Left forelimb (tissue), 1 donor: ENCODE data around the gene ERFE.

Experiments used
- DNase-seq: peaks from one replicate; pipeline ENCODE4 v3.0.0-alpha.2; 2018; ENCODE audit warnings: low spot score

The ERFE gene

GRCh38 chr2:238155761-238156694 is 2.7 kb upstream of the ERFE start:
- no peak for DNase-seq

DNA sequence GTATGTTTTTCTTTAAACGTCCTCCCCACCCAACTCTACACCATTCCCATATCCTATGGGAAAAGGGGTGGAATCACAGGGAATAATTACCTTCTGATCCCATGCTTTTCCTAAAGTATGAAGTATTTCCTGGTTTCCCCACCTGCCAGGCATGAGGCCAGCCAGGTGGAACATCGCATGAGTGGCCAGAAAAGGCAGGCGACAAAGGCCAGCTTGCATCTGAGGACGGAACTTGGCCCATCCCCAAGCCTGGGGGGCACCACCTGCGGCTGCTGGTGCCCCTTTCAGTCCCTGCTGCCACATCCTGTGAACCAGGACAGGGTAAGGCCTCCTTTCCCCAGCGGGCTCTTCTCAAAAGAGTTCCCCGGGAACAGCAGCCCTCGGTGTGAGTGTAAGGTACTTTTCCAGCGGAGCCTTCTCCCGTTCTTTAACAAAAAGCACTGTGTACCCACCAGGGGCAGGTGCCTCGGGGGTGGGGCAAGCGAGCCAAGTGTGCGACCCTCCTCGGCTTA is 1.2 kb upstream of the ERFE start:
- no peak for DNase-seq

- no peak for DNase-seq
Measured at GRCh38 chr2:238158018-238158508, 707 bp upstream of the ERFE start.

DNA sequence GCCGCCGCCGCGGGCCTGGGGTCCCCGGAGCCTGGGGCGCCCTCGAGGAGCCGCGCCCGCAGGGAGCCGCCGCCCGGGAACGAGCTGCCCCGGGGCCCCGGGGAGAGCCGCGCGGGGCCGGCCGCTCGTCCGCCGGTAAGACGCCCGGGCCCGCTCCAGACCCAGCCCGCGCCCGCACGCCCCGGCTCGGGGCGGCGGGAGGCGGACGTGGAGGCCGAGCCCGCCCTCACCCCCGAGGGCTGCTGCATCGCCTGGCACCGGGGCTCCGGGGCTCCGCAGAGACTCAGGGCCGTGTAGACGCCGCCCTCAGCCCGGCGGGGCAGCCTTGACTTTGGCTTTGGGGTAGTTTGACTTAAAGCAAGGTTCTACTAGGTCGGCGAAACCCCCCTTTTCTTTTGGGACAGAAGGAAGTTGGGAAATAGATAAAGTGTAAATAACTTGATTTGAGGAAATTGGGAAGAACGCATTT is 335 bp downstream of the ERFE start:
- DNase-seq = no peak

- DNase-seq = no peak
Measured at GRCh38 chr2:238159661-238160205, 963 bp downstream of the ERFE start.

DNA sequence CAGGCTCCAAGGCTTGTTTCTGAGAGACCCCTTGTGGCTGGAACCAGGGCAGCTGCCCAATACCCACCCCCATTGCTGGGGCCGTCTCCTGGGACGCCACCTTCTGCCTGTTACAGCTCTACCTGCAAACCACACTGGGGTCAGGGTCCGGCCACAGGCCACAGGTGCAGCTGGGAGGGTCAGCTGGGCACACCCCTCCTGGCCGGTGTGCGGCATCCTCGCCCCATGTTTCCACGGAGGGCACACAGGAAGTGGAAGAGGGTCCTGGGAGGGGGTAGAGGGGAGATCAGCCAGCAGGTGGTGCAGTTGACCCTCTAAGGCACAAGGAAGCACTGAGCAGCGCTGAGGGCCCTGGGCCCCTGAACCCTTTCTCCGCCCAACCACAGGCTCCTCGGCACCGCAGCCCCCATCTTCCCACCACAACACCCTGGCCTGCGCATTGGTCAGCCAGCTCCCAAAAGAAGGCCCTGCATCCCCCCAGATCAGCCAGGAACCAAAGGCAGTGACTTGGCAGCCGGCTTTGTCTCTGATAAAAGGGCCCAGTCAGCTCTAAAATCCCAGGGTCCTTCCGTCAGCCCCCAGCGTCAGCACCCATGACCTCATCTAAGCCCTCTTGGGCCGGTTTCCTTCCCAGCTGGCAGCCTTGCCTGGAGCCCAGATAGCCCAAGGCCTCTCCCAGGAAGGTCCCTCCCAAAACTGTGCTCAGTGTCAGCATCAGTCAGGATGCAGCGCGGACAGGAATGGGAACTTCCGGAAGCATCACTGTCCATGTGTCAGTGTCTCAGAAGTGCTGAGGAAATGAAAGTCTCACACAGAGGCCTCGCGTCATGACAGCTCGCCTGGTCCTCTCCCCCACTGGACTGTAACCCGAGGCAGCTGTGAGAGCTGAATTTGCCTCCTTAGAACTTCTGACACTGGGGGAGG is 1.7 kb downstream of the ERFE start:
- no peak for DNase-seq

DNA sequence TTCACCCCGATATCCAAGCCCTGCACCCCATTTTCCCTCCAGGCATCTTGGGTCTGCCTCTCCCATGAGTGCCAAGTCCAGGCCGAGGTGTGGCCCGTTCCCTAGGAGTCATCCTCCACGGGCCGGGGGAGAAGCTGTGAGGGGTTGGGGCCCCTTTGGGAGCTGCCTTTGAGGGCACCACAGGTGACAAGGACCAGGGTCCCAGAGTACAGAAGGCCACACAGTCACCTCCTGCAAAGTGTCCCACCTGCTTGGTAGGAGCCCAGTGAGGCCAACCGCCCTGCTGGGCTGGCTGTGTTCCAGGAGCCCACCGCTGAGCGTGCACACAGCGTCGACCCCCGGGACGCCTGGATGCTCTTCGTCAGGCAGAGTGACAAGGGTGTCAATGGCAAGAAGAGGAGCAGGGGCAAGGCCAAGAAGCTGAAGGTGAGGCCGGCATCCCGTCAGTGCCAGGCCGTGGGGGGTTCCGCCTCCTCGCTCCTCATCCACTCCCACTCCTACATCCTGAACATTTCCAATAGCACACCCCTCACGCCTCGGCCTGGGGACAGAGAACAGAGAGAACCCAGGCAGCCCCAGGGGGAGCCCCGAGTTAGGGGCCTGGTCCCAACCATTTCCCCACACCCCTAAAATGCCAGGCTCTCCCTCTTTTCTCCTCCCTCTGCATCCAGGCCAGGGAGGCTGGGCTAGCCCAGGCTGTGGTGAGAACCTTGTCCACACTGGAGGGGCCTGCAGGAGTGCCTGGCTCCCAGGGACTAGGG is 2.7 kb downstream of the ERFE start:
- no peak for DNase-seq

DNA sequence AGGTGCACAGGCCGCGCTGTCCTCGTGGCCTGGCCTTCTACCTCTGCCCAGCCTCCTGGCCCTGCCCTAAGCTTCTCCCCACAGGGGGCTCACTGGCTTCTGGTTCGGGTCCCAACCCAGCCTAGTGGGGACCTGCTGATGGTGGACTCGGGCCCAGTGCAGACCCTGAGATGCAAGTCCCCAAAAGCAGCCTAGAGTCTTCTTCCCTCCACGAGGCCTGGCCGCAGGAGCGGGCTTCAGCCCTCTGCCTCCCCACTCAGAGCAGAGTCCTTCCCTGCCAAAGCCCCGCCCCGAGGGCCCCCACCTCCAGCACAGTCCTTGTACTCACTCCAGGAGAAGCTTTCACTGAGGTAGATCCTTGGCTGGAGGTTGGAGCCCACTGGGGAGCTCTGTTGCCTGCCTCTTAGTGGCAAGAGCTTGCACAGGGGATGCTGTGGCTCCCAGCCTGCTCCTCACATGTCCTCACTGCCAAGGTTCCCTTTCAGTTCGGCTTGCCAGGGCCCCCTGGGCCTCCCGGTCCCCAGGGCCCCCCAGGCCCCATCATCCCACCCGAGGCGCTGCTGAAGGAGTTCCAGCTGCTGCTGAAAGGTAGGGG is 3.6 kb downstream of the ERFE start:
- no peak for DNase-seq

DNA sequence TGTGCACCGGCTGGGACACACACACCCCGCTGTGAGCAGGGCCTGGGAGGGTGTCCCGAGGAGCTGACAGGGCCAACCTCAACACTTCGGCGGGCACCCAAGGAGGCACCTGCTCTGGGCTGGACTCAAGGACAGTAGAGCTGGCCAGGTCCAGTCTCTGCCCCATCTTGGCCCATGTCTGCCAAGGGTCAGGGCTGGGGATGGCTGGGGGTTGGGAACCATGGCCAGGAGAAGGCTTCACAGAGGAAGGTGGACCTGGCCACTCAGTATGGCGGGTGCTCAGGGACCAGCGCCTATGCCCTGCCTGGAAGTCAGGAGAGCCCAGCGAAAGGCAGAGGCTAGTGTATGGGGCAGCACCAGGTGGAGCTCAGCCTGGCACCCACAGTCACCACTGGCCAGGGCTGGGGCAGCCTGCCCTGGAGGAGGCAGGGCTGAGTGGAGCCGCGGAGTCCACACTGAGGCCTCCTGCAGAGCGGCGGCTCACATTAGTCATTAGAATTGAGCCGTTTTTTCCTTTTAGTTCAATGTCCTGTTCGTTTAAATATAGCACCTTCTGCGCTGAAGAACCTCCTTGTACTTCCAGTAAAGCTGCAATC is 4.2 kb downstream of the ERFE start:
- no peak for DNase-seq

DNA sequence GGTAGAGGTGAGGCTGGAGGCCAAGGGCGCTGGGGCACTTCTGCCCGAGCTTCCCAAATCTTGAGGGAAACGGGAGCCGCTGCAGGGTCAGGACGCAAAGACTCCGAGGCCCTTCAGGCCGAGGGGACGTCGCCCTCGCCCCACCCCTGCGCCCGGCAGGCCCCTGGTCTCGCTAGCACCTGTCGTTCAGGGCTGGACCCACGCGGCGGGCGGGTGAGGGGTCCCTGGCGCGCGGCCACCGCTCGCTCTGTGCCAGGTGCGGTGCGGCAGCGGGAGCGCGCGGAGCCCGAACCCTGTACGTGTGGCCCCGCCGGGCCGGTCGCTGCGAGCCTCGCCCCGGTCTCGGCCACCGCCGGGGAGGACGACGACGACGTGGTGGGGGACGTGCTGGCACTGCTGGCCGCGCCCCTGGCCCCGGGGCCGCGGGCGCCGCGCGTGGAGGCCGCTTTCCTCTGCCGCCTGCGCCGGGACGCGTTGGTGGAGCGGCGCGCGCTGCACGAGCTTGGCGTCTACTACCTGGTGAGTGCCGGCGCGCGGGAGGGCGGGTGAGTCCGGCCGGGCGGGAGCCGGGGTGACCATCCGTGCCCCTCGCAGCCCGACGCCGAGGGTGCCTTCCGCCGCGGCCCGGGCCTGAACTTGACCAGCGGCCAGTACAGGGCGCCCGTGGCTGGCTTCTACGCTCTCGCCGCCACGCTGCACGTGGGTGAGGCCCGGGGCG is 4.9 kb downstream of the ERFE start:
- no peak for DNase-seq

DNA sequence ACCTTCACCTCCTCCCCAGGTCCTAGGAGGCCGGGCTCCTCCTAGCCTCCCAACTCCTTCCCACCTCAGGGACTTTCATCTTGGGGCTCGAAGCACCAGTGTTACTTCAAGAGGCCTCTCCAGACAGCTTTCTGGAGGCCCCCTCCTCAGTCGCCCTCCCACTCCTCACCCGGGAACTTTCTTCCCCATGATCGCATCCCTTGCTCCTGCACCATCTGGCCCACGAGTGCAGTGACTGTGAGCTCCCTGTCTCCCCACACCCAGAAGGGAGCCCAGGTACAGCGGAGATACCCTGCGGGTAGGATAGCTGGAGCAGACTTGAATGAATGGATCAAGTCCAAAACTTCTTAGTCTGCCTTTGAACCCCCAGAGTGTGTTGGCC is 6.1 kb downstream of the ERFE start:
- no peak for DNase-seq

DNA sequence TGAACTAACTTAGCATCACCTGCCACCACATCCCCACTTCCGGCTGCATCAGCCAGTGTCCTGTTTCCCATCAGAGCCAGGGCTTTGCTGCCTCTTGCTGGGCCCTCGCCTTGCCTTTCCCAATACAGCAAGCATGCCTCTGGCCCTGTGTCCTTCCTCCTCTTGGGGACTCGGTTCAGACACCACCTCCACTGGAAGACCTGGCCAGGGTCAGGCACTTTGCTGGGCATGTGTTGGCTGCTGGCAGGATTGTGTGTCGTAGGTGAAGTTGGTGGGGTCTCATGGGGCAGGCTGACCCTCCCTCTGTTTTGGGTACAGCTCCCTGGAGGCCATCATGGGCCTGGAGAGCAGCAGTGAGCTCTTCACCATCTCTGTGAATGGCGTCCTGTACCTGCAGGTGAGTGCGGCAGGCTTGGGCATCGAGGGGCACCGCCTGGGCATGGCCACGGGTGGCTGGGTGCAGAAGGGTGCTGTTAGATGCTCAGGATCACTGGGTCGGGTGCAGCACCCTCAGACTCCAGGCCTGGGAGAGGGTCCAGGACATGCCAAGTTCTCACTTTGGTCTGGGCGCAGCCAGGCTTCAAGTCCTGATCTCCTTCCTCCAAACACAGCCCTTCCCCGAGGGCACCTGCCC is 6.6 kb downstream of the ERFE start:
- no peak for DNase-seq

DNA sequence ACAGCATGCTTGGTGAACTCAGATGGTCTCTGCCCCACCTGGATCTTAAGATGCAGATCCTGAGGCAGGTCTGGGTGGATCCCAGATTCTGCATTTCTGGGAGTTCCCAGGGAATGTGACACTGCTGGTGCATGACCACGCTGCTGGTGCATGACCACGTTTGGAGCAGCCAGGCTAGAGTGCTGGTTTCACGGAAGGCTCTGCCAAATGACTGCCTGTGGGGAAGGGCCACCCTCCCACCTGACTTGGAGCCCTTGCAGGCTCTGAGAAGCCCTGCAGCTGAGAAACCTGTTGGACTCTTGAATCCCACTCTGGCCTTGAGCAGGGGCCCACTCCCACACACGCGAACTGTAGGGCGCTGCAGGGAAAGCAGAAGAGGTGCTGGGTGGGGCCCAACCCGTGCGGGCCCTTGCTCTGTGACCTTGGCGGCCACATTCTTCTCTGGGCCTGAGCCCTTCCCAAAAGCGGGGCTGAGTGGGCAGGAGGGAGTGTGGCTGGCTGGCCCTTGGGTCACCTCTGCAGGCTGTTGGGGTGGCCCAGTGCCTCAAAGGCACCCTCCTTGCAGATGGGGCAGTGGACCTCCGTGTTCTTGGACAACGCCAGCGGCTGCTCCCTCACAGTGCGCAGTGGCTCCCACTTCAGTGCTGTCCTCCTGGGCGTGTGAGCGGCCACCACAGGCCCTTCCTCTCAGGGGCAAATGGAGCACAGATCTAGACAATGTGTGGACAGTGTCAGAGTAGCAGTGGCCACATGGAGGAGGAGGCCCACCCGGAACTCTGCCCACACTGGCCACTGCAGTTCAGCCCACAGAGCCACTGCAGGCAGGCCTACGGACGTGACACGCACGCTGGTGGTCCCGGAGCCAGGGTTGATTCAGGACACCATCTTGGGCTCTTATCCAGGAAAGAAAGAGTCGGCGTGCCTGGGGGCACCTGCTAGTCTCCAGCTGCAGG is 7.9 kb downstream of the ERFE start:
- DNase-seq = no peak

- DNase-seq = no peak
Measured at GRCh38 chr2:238167344-238167715, 8.6 kb downstream of the ERFE start.

- no peak for DNase-seq
Measured at GRCh38 chr2:238167761-238168160, 9.0 kb downstream of the ERFE start.

GRCh38 chr2:238168196-238169047 is 9.7 kb downstream of the ERFE start:
- DNase-seq = no peak

GRCh38 chr2:238169048-238169707 is 10.4 kb downstream of the ERFE start:
- no peak for DNase-seq
